ENCODE data around the gene PDE4C.

DNA sequence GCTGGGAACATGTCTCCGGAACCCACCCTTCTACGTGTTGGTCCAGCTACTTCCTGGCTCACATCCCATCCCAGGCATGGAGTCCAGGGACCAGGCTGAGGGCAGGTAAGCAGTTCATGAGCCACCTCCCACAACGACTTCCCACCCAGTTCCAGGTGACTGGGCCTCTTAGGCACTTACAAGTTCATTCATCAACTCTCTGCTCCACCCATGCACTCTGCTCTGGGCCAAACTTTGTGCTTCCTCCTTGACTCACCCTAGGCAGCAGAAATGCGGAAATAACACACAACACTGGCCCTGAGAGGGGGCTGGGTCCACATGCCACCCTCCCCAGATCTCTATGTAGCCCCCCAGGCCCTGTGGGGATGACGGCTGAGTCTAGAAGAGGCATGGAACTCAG lies 27.5 kb upstream of the PDE4C start:
- TF ChIP-seq, protein P1, sequence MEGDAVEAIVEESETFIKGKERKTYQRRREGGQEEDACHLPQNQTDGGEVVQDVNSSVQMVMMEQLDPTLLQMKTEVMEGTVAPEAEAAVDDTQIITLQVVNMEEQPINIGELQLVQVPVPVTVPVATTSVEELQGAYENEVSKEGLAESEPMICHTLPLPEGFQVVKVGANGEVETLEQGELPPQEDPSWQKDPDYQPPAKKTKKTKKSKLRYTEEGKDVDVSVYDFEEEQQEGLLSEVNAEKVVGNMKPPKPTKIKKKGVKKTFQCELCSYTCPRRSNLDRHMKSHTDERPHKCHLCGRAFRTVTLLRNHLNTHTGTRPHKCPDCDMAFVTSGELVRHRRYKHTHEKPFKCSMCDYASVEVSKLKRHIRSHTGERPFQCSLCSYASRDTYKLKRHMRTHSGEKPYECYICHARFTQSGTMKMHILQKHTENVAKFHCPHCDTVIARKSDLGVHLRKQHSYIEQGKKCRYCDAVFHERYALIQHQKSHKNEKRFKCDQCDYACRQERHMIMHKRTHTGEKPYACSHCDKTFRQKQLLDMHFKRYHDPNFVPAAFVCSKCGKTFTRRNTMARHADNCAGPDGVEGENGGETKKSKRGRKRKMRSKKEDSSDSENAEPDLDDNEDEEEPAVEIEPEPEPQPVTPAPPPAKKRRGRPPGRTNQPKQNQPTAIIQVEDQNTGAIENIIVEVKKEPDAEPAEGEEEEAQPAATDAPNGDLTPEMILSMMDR (conservative IDR thresholded peaks at IDR 0.05 in 1 of 2, IDR thresholded peaks at IDR 0.05 in 1 of 2; ENCODE audit: low read depth in 1 of 2, low read length in 2 of 2): no peak
- no peak for TF ChIP-seq EZH2 (IDR thresholded peaks at IDR 0.05; ENCODE audit: low read length, missing control alignments)

Measured in fibroblast of lung (primary cell).